IgD-negative memory B cell (primary cell): Measurements from ENCODE around the gene DCLK2. TPM values are rescaled to one million over a fixed set of nuclear protein-coding genes. Genes with fewer than 3 reads are reported as not detected.
"Not testable (repeated sequence)": the region's sequence is repeated elsewhere in the genome, so short reads cannot be mapped to it uniquely, and the experiment has no call there.

Experiments used
- H3K27ac Mint-ChIP-seq, 3 donors: one replicate each; pipeline ENCODE4 v1.8.0; 2020 to 2022; ENCODE audit warnings: mild to moderate bottlenecking in 3 of 3, mixed read lengths in 3 of 3, moderate library complexity in 1 of 3
- H3K27me3 Mint-ChIP-seq: one replicate; pipeline ENCODE4 v1.8.0; 2021; ENCODE audit warnings: mixed read lengths
- H3K36me3 Mint-ChIP-seq: one replicate; pipeline ENCODE4 v1.8.0; 2020; ENCODE audit warnings: mild to moderate bottlenecking, mixed read lengths
- H3K4me1 Mint-ChIP-seq, 3 donors: one replicate each; pipeline ENCODE4 v1.8.0; 2020 to 2022; ENCODE audit warnings: mixed read lengths in 3 of 3, mild to moderate bottlenecking in 1 of 3
- H3K4me3 Mint-ChIP-seq, 4 donors: one replicate each; pipeline ENCODE4 v1.8.0; 2020 to 2022; ENCODE audit warnings: mild to moderate bottlenecking in 4 of 4, mixed read lengths in 4 of 4, moderate library complexity in 3 of 4
- H3K9me3 Mint-ChIP-seq, 3 donors: one replicate each; pipeline ENCODE4 v1.8.0; 2020 to 2021; ENCODE audit warnings: mixed read lengths in 3 of 3, mild to moderate bottlenecking in 1 of 3
- polyA plus RNA-seq: library from polyadenylated mRNA; unstranded; fragments of 300-500 nt; fragmentation: Illumina TruSeq; gene quantifications from one replicate; pipeline ENCODE4 v1.2.3, GENCODE V29; 2021

Gene DCLK2
- polyA plus RNA-seq, 1 donor from 2014 or later: 2.3 TPM

- H3K4me1 Mint-ChIP-seq: peaks cover 0 to 2% (median under 1%) of the 10 kb centered on the region in 3 donors
- H3K27ac Mint-ChIP-seq: no peak overlapping the region
- H3K36me3 Mint-ChIP-seq: no peaks in the 10 kb centered on the region
- no peaks in the 10 kb centered on the region for H3K27me3 Mint-ChIP-seq
- no peak overlapping the region for H3K4me3 Mint-ChIP-seq
- H3K9me3 Mint-ChIP-seq: peaks cover 0 to 3% (median 0%) of the 10 kb centered on the region in 3 donors
These were observed 62.6 kb downstream of the DCLK2 start for GRCh38 chr4:150140774-150141400.

GRCh38 chr4:150141756-150142155, 63.5 kb downstream of the DCLK2 start:
- Mint-ChIP-seq H3K27ac (no peak overlapping the region), H3K9me3 (peaks cover 0 to 3% (median 0%) of the 10 kb centered on the region in 3 donors), H3K27me3 (no peaks in the 10 kb centered on the region), H3K4me1 (no peaks in the 10 kb centered on the region), H3K4me3 (no peak overlapping the region), H3K36me3 (no peaks in the 10 kb centered on the region)

- no peaks in the 10 kb centered on the region for H3K27me3 Mint-ChIP-seq
- H3K27ac Mint-ChIP-seq: no peak overlapping the region
- H3K4me1 Mint-ChIP-seq: no peaks in the 10 kb centered on the region
- no peaks in the 10 kb centered on the region for H3K36me3 Mint-ChIP-seq
- peaks cover 0 to 3% (median 0%) of the 10 kb centered on the region in 3 donors for H3K9me3 Mint-ChIP-seq
- no peak overlapping the region for H3K4me3 Mint-ChIP-seq
These were observed 64.6 kb downstream of the DCLK2 start for GRCh38 chr4:150142831-150143230.

GRCh38 chr4:150145090-150145945, 67.1 kb downstream of the DCLK2 start:
- H3K9me3 Mint-ChIP-seq: peaks cover 0 to 3% (median 0%) of the 10 kb centered on the region in 3 donors

GRCh38 chr4:150145946-150146340, 67.7 kb downstream of the DCLK2 start:
- Mint-ChIP-seq H3K36me3 (no peaks in the 10 kb centered on the region), H3K9me3 (peaks cover 0 to 3% (median 0%) of the 10 kb centered on the region in 3 donors), H3K4me1 (no peaks in the 10 kb centered on the region), H3K4me3 (no peak overlapping the region), H3K27me3 (no peaks in the 10 kb centered on the region), H3K27ac (no peak overlapping the region)

More at GRCh38 chr4:150145090-150145945, 67.1 kb downstream of the DCLK2 start:
- H3K4me1 Mint-ChIP-seq: no peaks in the 10 kb centered on the region
- no peaks in the 10 kb centered on the region for H3K27me3 Mint-ChIP-seq
- H3K27ac Mint-ChIP-seq: no peak overlapping the region
- no peak overlapping the region for H3K4me3 Mint-ChIP-seq
- no peaks in the 10 kb centered on the region for H3K36me3 Mint-ChIP-seq

- Mint-ChIP-seq H3K27me3 (no peaks in the 10 kb centered on the region), H3K9me3 (peaks cover 0 to under 1% (median 0%) of the 10 kb centered on the region in 3 donors), H3K36me3 (no peaks in the 10 kb centered on the region), H3K4me3 (no peak overlapping the region), H3K4me1 (no peaks in the 10 kb centered on the region), H3K27ac (no peak overlapping the region)
These were observed 71.1 kb downstream of the DCLK2 start for GRCh38 chr4:150149381-150149780.

- Mint-ChIP-seq H3K27ac (no peak overlapping the region), H3K4me3 (no peak overlapping the region), H3K9me3 (no peaks in the 10 kb centered on the region), H3K4me1 (no peaks in the 10 kb centered on the region), H3K27me3 (no peaks in the 10 kb centered on the region), H3K36me3 (no peaks in the 10 kb centered on the region)
These were observed 72.4 kb downstream of the DCLK2 start for GRCh38 chr4:150150629-150151062.

- H3K9me3 Mint-ChIP-seq: no peaks in the 10 kb centered on the region
- no peaks in the 10 kb centered on the region for H3K27me3 Mint-ChIP-seq
- H3K4me3 Mint-ChIP-seq: no peak overlapping the region
- no peak overlapping the region for H3K27ac Mint-ChIP-seq
- H3K4me1 Mint-ChIP-seq: peaks cover 0 to 2% (median 0%) of the 10 kb centered on the region in 3 donors
- H3K36me3 Mint-ChIP-seq: no peaks in the 10 kb centered on the region
These were observed 74.5 kb downstream of the DCLK2 start for GRCh38 chr4:150152766-150153165.

GRCh38 chr4:150155391-150155790, 77.1 kb downstream of the DCLK2 start:
- H3K4me3 Mint-ChIP-seq: no peak overlapping the region
- no peaks in the 10 kb centered on the region for H3K36me3 Mint-ChIP-seq
- peaks cover 0 to 2% (median 0%) of the 10 kb centered on the region in 3 donors for H3K4me1 Mint-ChIP-seq
- H3K9me3 Mint-ChIP-seq: no peaks in the 10 kb centered on the region
- H3K27ac Mint-ChIP-seq: peak overlapping the region in 1 of 3 donors; percentile 14
- H3K27me3 Mint-ChIP-seq: no peaks in the 10 kb centered on the region

- Mint-ChIP-seq H3K27me3 (no peaks in the 10 kb centered on the region), H3K4me1 (peaks cover 0 to 2% (median 0%) of the 10 kb centered on the region in 3 donors), H3K36me3 (no peaks in the 10 kb centered on the region), H3K4me3 (no peak overlapping the region), H3K27ac (peak overlapping the region in 1 of 3 donors; percentile 17), H3K9me3 (no peaks in the 10 kb centered on the region)
These were observed 78.3 kb downstream of the DCLK2 start for GRCh38 chr4:150156543-150156942.

- H3K4me1 Mint-ChIP-seq: peaks cover 0 to 2% (median 0%) of the 10 kb centered on the region in 3 donors
- no peaks in the 10 kb centered on the region for H3K36me3 Mint-ChIP-seq
- no peaks in the 10 kb centered on the region for H3K27me3 Mint-ChIP-seq
- H3K4me3 Mint-ChIP-seq: no peak overlapping the region
- H3K9me3 Mint-ChIP-seq: no peaks in the 10 kb centered on the region
- H3K27ac Mint-ChIP-seq: no peak overlapping the region
These were observed 79.8 kb downstream of the DCLK2 start for GRCh38 chr4:150158041-150158440.

- Mint-ChIP-seq H3K27ac (no peak overlapping the region), H3K27me3 (no peaks in the 10 kb centered on the region), H3K4me3 (no peak overlapping the region)
These were observed 82.2 kb downstream of the DCLK2 start for GRCh38 chr4:150160473-150160872.

GRCh38 chr4:150161109-150161508, 82.9 kb downstream of the DCLK2 start:
- Mint-ChIP-seq H3K27ac (no peak overlapping the region), H3K4me3 (no peak overlapping the region), H3K36me3 (peaks cover 2% of the 10 kb centered on the region), H3K4me1 (peaks cover 0 to under 1% (median 0%) of the 10 kb centered on the region in 3 donors), H3K9me3 (peaks cover 0 to 3% (median 0%) of the 10 kb centered on the region in 3 donors), H3K27me3 (no peaks in the 10 kb centered on the region)

More at GRCh38 chr4:150160473-150160872, 82.2 kb downstream of the DCLK2 start:
- peaks cover 2% of the 10 kb centered on the region for H3K36me3 Mint-ChIP-seq
- H3K9me3 Mint-ChIP-seq: no peaks in the 10 kb centered on the region
- H3K4me1 Mint-ChIP-seq: peaks cover 0 to 2% (median 0%) of the 10 kb centered on the region in 3 donors

GRCh38 chr4:150162020-150162419, 83.8 kb downstream of the DCLK2 start:
- H3K27ac Mint-ChIP-seq, H3K4me3 Mint-ChIP-seq, H3K36me3 Mint-ChIP-seq, H3K4me1 Mint-ChIP-seq, H3K27me3 Mint-ChIP-seq, H3K9me3 Mint-ChIP-seq: not testable (repeated sequence)

GRCh38 chr4:150164055-150164454, 85.8 kb downstream of the DCLK2 start:
- Mint-ChIP-seq H3K9me3 (peaks cover 0 to 3% (median 0%) of the 10 kb centered on the region in 3 donors), H3K27ac (no peak overlapping the region), H3K27me3 (no peaks in the 10 kb centered on the region), H3K4me3 (no peak overlapping the region), H3K36me3 (peaks cover 4% of the 10 kb centered on the region), H3K4me1 (no peaks in the 10 kb centered on the region)
